Activated CD4-positive, alpha-beta T cell treated with anti-CD3 and anti-CD28 coated beads for 36 hours (primary cell): Measurements from ENCODE around the gene NNMT. TPM values are rescaled to one million over a fixed set of nuclear protein-coding genes. Genes with fewer than 3 reads are reported as not detected.
A peak's percentile ranks its signal among the peaks of the same experiment; 100 is the strongest.
"Not testable (repeated sequence)": the region's sequence is repeated elsewhere in the genome, so short reads cannot be mapped to it uniquely, and the experiment has no call there.

Experiments used
- ATAC-seq: fragments of 200-7000 bp; cut with Tn5 transposase; one replicate; pipeline ENCODE4 v1.10.0; 2021; ENCODE audit warnings: mild to moderate bottlenecking, moderate library complexity
- CTCF ChIA-PET: fragments of 350-600 bp; sonication (Branson Sonifier 250); formaldehyde crosslinking; loops from one replicate; lab custom pipeline; 2021; ENCODE audit warnings: antibody characterized with exemption; lab: Charles Lee
- POLR2A ChIA-PET: fragments of 350-600 bp; sonication (Branson Sonifier 250); formaldehyde crosslinking; loops from one replicate; lab custom pipeline; 2021; ENCODE audit warnings: antibody characterized with exemption, inconsistent platforms; lab: Charles Lee
- DNase-seq: peaks from one replicate; pipeline ENCODE4 v3.0.0-alpha.2; 2020
- H3K27ac Mint-ChIP-seq: one replicate; pipeline ENCODE4 v1.8.0; 2021; ENCODE audit warnings: mixed read lengths
- H3K27me3 Mint-ChIP-seq: one replicate; pipeline ENCODE4 v1.8.0; 2021; ENCODE audit warnings: mixed read lengths
- H3K36me3 Mint-ChIP-seq: one replicate; pipeline ENCODE4 v1.8.0; 2021; ENCODE audit warnings: low read depth, mixed read lengths
- H3K4me1 Mint-ChIP-seq: one replicate; pipeline ENCODE4 v1.8.0; 2021; ENCODE audit warnings: mixed read lengths
- H3K4me3 Mint-ChIP-seq: one replicate; pipeline ENCODE4 v1.8.0; 2021; ENCODE audit warnings: mild to moderate bottlenecking, moderate library complexity, mixed read lengths
- H3K9me3 Mint-ChIP-seq: one replicate; pipeline ENCODE4 v1.8.0; 2021; ENCODE audit warnings: low read depth, mixed read lengths
- intact Hi-C, 2 experiments: fragments of 100-400 bp; cut with DNase I in 1 of 2; cut with micrococcal nuclease in 1 of 2; formaldehyde crosslinking; loops; one replicate each; pipeline versions ENCODE4 v1.14.2 to v1.15.1; 2022 to 2024; cut with DNase I, micrococcal nuclease
- total RNA-seq, 2 experiments: library from RNA; stranded (reverse); gene quantifications; one replicate each; pipeline ENCODE4 v1.2.3, GENCODE V29; 2021

Gene NNMT
- total RNA-seq, 2 experiments from 2014 or later = not detected

GRCh38 chr11:114340311-114341131 is 44.3 kb downstream of the NNMT start:
- POLR2A ChIA-PET = no interaction called here
- intact Hi-C loops = loop anchor here (1.0 to 10.0 kb wide), 7 partner anchors 58 to 422 kb away; partner anchors contain the start of genes REXO2 (in 2 of the 2) and NXPE4 (in 1 of the 2)

DNA sequence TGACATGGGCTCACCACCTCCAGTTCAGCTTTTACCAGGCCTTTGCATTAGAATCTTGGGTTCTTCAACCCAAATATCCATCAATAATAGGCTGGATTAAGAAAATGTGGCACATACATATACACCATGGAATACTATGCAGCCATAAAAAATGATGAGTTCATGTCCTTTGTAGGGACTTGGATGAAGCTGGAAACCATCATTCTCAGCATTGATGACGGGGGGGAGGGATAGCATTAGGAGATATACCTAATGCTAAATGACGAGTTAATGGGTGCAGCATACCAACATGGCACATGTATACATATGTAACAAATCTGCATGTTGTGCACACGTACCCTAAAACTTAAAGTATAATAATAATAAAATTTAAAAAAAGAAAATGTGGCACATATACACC is 45.5 kb downstream of the NNMT start:
- CTCF ChIA-PET = interaction anchor here (0.8 kb wide), 1 partner anchor 132 kb away, joined by 3 read pairs; no protein-coding TSS in a partner anchor
- peaks cover 11% of the 10 kb centered on the region for H3K4me1 Mint-ChIP-seq
- H3K27ac Mint-ChIP-seq, H3K4me3 Mint-ChIP-seq, DNase-seq, H3K9me3 Mint-ChIP-seq, H3K36me3 Mint-ChIP-seq, POLR2A ChIA-PET, ATAC-seq, H3K27me3 Mint-ChIP-seq: not testable (repeated sequence)
- intact Hi-C loops = loop anchor here (2.0 to 10.0 kb wide), 5 partner anchors 57 to 421 kb away; partner anchors contain the start of genes NXPE4 (in 1 of the 2) and REXO2 (in 1 of the 2)

More at GRCh38 chr11:114340311-114341131, 44.3 kb downstream of the NNMT start:
- Mint-ChIP-seq H3K9me3 (no peaks in the 10 kb centered on the region), H3K4me1 (peaks cover 9% of the 10 kb centered on the region), H3K36me3 (no peaks in the 10 kb centered on the region), H3K27me3 (peaks cover 4% of the 10 kb centered on the region), H3K4me3 (peak overlapping the region; percentile 43), H3K27ac (no peak overlapping the region)
- DNase-seq = peak; percentile 50
- peak; percentile 72 for ATAC-seq
- CTCF ChIA-PET = interaction anchor here (0.8 to 1.2 kb wide), 14 partner anchors 10 to 142 kb away, joined by 3 to 8 read pairs (median 3); no protein-coding TSS in a partner anchor

DNA sequence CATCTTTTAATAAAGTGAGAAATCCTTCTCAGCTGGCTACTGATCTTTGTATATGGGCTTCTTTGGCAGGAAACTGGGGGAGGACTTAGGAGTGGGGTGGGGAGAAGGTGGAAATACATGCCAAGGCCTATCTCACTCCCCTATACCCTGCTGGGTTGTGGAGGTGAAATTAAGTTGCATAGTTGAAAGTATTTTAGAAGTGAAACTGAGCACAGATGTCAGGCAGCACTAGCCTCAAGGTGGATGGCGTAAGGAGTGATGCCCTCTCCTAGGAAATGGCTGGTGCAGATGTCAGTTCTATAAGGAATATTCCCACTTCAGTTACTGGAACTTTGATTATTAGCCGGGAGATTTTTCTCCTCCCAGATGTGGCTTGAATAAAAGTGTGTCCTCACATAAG is 46.3 kb downstream of the NNMT start:
- intact Hi-C loops = loop anchor here (5.0 to 10.0 kb wide), 4 partner anchors 92 to 420 kb away; partner anchors contain the start of genes NXPE4 (in 1 of the 2) and REXO2 (in 1 of the 2)
- no peak for DNase-seq
- Mint-ChIP-seq H3K27me3 (peaks cover 4% of the 10 kb centered on the region), H3K36me3 (no peaks in the 10 kb centered on the region), H3K27ac (no peak overlapping the region), H3K4me3 (no peak overlapping the region), H3K9me3 (no peaks in the 10 kb centered on the region), H3K4me1 (peaks cover 11% of the 10 kb centered on the region)
- POLR2A ChIA-PET = no interaction called here
- CTCF ChIA-PET = no interaction called here
- no peak for ATAC-seq

- H3K4me3 Mint-ChIP-seq = no peak overlapping the region
- H3K27ac Mint-ChIP-seq = no peak overlapping the region
- CTCF ChIA-PET = interaction anchor here (0.6 to 1.0 kb wide), 2 partner anchors 9 to 57 kb away, joined by 3 read pairs; no protein-coding TSS in a partner anchor
These were observed 46.8 kb downstream of the NNMT start for GRCh38 chr11:114343020-114343419.

DNA sequence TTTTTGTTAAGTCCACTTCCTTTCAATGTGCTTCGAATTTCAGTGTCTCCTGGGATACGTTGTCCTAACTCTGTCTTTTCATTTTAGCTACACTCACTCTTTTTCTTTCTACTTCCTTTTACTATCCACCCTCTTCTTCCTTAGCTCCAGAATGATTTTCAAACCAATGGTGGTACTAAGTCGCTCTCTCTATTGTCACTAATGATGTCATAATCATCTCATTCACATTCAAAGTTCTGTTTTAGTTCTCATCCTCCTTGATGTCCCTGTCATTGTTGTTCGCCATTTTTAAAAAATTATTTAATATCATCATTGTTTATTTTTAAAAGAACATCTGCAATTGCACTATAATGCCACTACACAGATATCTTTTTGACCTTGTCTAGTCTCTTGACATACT is 47.3 kb downstream of the NNMT start:
- POLR2A ChIA-PET = no interaction called here
- intact Hi-C loops = loop anchor here (5.0 to 10.0 kb wide), 4 partner anchors 91 to 419 kb away; partner anchors contain the start of genes NXPE4 (in 1 of the 2) and REXO2 (in 1 of the 2)
- CTCF ChIA-PET = interaction anchor here (0.6 to 1.0 kb wide), 2 partner anchors 9 to 56 kb away, joined by 3 read pairs; no protein-coding TSS in a partner anchor

More at GRCh38 chr11:114343020-114343419, 46.8 kb downstream of the NNMT start:
- intact Hi-C loops = loop anchor here (5.0 to 10.0 kb wide), 4 partner anchors 92 to 419 kb away; partner anchors contain the start of genes NXPE4 (in 1 of the 2) and REXO2 (in 1 of the 2)
- no peak for DNase-seq
- no peak for ATAC-seq
- POLR2A ChIA-PET = no interaction called here
- no peaks in the 10 kb centered on the region for H3K36me3 Mint-ChIP-seq
- peaks cover 4% of the 10 kb centered on the region for H3K27me3 Mint-ChIP-seq
- H3K4me1 Mint-ChIP-seq = peaks cover 11% of the 10 kb centered on the region
- H3K9me3 Mint-ChIP-seq = no peaks in the 10 kb centered on the region

DNA sequence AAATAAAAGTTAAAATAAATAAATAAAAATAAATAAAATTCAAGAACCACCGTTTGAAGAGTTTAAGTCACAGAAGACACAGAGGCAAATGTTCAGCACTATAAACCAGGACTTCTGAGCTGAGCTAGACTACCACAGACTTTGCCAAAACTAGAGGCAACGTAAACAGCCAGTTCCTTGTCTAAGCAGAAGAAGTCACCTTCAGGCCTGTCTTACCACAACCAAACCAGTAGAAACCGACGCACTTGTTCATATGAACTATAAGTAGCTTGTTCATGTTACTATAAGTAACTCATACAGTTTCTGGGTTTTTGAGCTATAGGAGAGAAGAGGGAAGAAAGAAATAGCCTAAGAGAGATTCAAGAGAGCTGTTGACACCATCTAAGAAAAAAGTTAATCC is 48.3 kb downstream of the NNMT start:
- Mint-ChIP-seq H3K9me3 (no peaks in the 10 kb centered on the region), H3K4me3 (no peak overlapping the region), H3K27me3 (peaks cover 4% of the 10 kb centered on the region), H3K27ac (no peak overlapping the region), H3K36me3 (no peaks in the 10 kb centered on the region), H3K4me1 (peaks cover 12% of the 10 kb centered on the region)
- ATAC-seq (no peak), DNase-seq (no peak)
- intact Hi-C loops = loop anchor here (5.0 to 10.0 kb wide), 4 partner anchors 90 to 418 kb away; partner anchors contain the start of genes NXPE4 (in 1 of the 2) and REXO2 (in 1 of the 2)
- CTCF ChIA-PET = no interaction called here
- POLR2A ChIA-PET = no interaction called here

More for the DNA sequence above, 47.3 kb downstream of the NNMT start:
- H3K27me3 Mint-ChIP-seq = peaks cover 4% of the 10 kb centered on the region
- no peak overlapping the region for H3K27ac Mint-ChIP-seq
- H3K9me3 Mint-ChIP-seq = no peaks in the 10 kb centered on the region
- H3K4me1 Mint-ChIP-seq = peaks cover 12% of the 10 kb centered on the region
- no peaks in the 10 kb centered on the region for H3K36me3 Mint-ChIP-seq
- no peak overlapping the region for H3K4me3 Mint-ChIP-seq
- DNase-seq (no peak), ATAC-seq (no peak)

DNA sequence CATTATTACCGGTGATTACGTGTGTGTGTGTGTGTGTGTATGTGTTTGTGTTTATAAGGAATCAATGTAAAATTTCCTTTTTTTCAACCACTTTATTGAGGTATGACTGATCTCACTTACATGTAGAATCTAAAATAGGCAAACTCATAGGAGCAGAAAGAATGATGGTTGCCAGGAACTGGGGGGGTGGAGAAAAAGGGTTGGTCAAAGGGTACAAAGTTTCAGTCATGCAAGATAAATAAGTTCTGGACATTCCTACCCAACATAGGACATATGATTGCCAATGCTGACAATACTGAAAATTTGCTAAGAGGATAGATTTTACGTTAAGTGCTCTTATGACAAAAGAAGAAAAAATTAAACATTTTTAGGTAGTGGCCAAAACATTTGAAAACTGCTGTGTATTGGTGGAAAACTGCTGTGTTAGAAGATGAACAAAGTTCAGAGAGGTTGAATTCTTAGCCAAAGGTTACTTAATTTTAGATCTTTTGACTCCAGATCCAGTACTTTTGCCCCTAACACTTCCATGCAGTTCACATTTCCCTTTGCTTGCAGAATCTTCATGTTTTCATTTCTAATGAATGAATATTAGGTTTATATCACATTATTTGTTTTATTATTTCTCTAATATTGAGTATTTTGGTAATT is 49.5 kb downstream of the NNMT start:
- Mint-ChIP-seq H3K9me3 (no peaks in the 10 kb centered on the region), H3K4me3 (no peak overlapping the region), H3K27me3 (peaks cover 4% of the 10 kb centered on the region), H3K4me1 (peaks cover 6% of the 10 kb centered on the region), H3K27ac (no peak overlapping the region), H3K36me3 (no peaks in the 10 kb centered on the region)
- ATAC-seq (no peak), DNase-seq (no peak)
- intact Hi-C loops = loop anchor here (10.0 kb wide), 3 partner anchors 89 to 259 kb away; partner anchors contain the start of genes NXPE4 (in 1 of the 2) and REXO2 (in 1 of the 2)
- ChIA-PET POLR2A (no interaction called here), CTCF (interaction anchor here (1.2 kb wide), 1 partner anchor 10 kb away, joined by 3 read pairs; no protein-coding TSS in a partner anchor)

DNA sequence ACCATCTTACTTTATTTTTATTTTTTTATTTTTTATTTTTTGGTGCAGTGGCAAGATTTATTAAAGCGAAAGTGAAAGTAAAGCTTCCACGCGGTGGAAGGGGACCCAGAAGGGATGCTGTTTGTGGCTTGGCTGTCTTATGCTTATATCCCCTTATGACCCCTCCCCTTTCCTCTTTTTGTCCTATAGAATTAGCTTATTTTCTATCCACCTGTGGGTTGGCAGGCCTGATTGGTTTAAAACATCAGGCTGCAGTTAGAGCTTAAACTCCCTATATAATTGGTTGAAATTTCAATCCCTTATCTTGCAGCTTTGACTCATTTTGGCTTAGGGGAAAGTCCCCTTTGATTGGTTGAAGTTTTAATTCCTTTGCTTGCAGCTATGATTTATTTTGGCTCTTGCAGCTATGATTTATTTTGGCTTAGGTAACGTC is 50.5 kb downstream of the NNMT start:
- Mint-ChIP-seq H3K9me3 (no peaks in the 10 kb centered on the region), H3K4me1 (peaks cover 4% of the 10 kb centered on the region), H3K36me3 (no peaks in the 10 kb centered on the region), H3K27me3 (no peaks in the 10 kb centered on the region), H3K4me3 (no peak overlapping the region), H3K27ac (no peak overlapping the region)
- DNase-seq = no peak
- peak; percentile 33 for ATAC-seq
- CTCF ChIA-PET = interaction anchor here (0.8 to 1.9 kb wide), 7 partner anchors 9 to 104 kb away, joined by 3 to 5 read pairs (median 4); no protein-coding TSS in a partner anchor
- intact Hi-C loops = loop anchor here (1.0 to 10.0 kb wide), 4 partner anchors 54 to 258 kb away; partner anchors contain the start of genes C11orf71 (in 1 of the 2), NXPE4 (in 1 of the 2), RBM7 (in 1 of the 2) and REXO2 (in 1 of the 2)
- POLR2A ChIA-PET = no interaction called here

DNA sequence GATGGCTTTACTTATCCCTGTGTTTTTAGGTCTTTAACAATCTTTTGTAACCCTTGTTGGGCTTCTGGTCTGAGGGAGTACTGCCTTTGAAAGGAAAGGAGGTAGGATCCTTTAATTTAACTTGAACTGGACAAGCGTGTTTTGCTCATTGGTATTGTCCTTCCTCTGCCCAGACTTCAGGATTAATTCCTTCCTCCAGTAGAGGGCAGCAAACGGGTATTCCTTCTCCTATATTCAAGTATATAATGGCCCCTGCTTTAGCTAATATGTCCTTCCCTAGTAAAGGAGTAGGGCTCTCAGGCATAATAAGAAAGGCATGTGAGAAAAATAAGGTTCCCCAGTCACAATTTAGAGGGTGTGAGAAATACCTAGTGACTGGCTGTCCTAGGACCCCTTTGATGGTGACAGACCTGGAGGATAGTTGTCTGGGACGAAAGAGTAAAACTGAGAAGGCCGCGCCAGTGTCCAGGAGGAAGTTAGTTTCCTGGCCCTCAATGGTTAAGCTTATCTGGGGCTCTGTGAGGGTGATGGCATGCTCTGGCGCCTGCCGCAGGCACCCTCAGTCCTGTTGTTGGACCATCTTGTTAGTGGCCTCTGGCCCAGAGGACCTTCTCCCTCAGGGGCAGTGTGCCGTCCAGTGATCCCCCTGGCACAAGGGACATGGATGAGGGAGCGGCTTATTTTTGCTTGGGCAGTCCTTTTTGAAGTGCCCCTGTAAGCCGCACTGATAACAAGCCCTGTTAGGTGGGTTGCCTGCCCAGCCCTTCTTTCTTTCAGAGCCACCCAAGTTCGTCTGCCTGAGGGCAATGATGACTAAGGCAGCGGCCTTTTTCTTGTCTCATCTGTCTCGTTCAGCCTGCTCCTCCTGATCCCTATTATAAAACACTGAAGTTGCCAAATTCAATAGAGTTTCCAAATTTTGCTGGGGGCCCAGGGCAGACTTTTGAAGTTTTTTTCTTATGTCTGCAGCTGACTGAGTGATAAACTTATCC is 52.3 kb downstream of the NNMT start:
- Mint-ChIP-seq H3K9me3 (no peaks in the 10 kb centered on the region), H3K36me3 (no peaks in the 10 kb centered on the region), H3K4me3 (no peak overlapping the region), H3K27me3 (no peaks in the 10 kb centered on the region), H3K27ac (no peak overlapping the region), H3K4me1 (peaks cover 4% of the 10 kb centered on the region)
- CTCF ChIA-PET = interaction anchor here (0.7 to 1.9 kb wide), 3 partner anchors 15 to 19 kb away, joined by 3 to 5 read pairs (median 3); no protein-coding TSS in a partner anchor
- intact Hi-C loops = loop anchor here (2.0 to 10.0 kb wide), 4 partner anchors 86 to 256 kb away; partner anchors contain the start of genes NXPE4 (in 1 of the 2) and REXO2 (in 1 of the 2)
- DNase-seq (peak; percentile 38), ATAC-seq (no peak)
- POLR2A ChIA-PET = no interaction called here

DNA sequence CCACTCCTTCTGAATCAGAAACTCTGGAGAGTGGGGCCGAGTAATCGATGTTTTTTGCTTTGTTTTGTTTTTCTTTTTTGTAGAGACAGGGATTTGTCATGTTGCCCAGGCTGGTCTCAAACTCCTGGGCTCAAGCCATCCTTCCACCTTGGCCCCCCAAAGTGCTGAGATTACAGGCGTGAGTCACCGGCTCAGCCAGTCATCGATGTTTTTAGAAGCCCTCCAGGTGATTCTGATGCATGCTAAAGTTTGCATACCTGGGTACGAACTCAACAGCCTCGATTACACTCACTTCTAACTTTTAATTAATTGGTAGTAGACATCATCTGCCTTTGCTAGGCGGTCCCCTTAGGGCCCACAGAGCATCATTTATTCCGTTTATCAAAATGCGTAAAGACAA is 53.8 kb downstream of the NNMT start:
- Mint-ChIP-seq H3K27me3 (no peaks in the 10 kb centered on the region), H3K27ac (no peak overlapping the region), H3K9me3 (no peaks in the 10 kb centered on the region), H3K4me1 (peaks cover 4% of the 10 kb centered on the region), H3K4me3 (no peak overlapping the region), H3K36me3 (no peaks in the 10 kb centered on the region)
- intact Hi-C loops = no loop called here
- no peak for ATAC-seq
- DNase-seq = no peak
- POLR2A ChIA-PET = no interaction called here
- CTCF ChIA-PET = interaction anchor here (1.8 kb wide), 1 partner anchor 10 kb away, joined by 7 read pairs; no protein-coding TSS in a partner anchor
